Measurements from ENCODE around the gene PTP4A2.

DNA sequence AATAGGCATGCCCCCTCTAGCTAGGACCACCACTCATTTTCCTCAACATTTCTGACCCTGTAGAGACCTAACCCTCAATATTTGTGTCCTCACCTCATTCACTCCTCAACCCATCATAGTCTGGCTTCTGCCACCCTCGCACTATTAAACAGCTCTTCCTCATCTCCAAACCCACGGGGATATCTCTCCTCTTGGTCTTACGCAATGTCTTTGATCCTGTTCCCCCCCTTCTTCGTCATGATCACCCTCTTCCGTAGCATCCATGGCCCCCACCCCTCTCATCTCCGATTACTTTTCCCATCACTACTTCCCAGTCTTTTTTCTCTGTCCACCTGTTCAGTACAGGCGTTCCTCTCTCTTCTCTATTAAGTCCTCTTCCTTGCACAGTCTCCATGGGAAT is 70.6 kb downstream of the PTP4A2 start:
- TF ChIP-seq, protein P1, sequence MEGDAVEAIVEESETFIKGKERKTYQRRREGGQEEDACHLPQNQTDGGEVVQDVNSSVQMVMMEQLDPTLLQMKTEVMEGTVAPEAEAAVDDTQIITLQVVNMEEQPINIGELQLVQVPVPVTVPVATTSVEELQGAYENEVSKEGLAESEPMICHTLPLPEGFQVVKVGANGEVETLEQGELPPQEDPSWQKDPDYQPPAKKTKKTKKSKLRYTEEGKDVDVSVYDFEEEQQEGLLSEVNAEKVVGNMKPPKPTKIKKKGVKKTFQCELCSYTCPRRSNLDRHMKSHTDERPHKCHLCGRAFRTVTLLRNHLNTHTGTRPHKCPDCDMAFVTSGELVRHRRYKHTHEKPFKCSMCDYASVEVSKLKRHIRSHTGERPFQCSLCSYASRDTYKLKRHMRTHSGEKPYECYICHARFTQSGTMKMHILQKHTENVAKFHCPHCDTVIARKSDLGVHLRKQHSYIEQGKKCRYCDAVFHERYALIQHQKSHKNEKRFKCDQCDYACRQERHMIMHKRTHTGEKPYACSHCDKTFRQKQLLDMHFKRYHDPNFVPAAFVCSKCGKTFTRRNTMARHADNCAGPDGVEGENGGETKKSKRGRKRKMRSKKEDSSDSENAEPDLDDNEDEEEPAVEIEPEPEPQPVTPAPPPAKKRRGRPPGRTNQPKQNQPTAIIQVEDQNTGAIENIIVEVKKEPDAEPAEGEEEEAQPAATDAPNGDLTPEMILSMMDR (IDR thresholded peaks at IDR 0.05; ENCODE audit: insufficient read depth, low read depth, low read length) = no peak
- TF ChIP-seq EZH2 (IDR thresholded peaks at IDR 0.05; ENCODE audit: insufficient read depth, low read length) = no peak
